Neuron (in vitro differentiated cells): ENCODE measurements around the gene LTK.

Experiments
- H2AFZ ChIP-seq: one replicate; pipeline ENCODE4 v1.6.1; 2013; ENCODE audit warnings: low read depth, mild to moderate bottlenecking, inconsistent platforms, low read length, moderate library complexity
- H3K27me3 ChIP-seq: one replicate; pipeline ENCODE4 v1.6.1; 2013; ENCODE audit warnings: low read length; ENCODE audit not compliant: insufficient read depth
- H3K36me3 ChIP-seq: one replicate; pipeline ENCODE4 v1.6.1; 2013; ENCODE audit warnings: low read length; ENCODE audit not compliant: insufficient read depth
- H3K4me1 ChIP-seq: one replicate; pipeline ENCODE4 v1.6.1; 2013; ENCODE audit warnings: low read length; ENCODE audit not compliant: insufficient read depth
- H3K4me3 ChIP-seq: 2 replicates; pipeline ENCODE4 v1.5.1; 2013; ENCODE audit warnings: mild to moderate bottlenecking, low read length, moderate library complexity
- H3K9me3 ChIP-seq: one replicate; pipeline ENCODE4 v1.6.1; 2013; ENCODE audit warnings: low read length

Gene LTK

GRCh38 chr15:41501191-41501917 is 12.3 kb downstream of the LTK start:
- peak overlapping the region; percentile 42 for H3K4me3 ChIP-seq
- no peaks in the 10 kb centered on the region for H3K9me3 ChIP-seq
- H3K36me3 ChIP-seq: no peaks in the 10 kb centered on the region
- H3K27me3 ChIP-seq: peaks cover 64% of the 10 kb centered on the region
- H3K4me1 ChIP-seq: peaks cover 4% of the 10 kb centered on the region
- no peak overlapping the region for H2AFZ ChIP-seq

GRCh38 chr15:41499109-41499851 is 14.3 kb downstream of the LTK start:
- H3K4me3 ChIP-seq: no peak overlapping the region
- H3K4me1 ChIP-seq: peaks cover 14% of the 10 kb centered on the region
- peaks cover 67% of the 10 kb centered on the region for H3K27me3 ChIP-seq
- no peaks in the 10 kb centered on the region for H3K36me3 ChIP-seq
- no peak overlapping the region for H2AFZ ChIP-seq
- H3K9me3 ChIP-seq: no peaks in the 10 kb centered on the region

GRCh38 chr15:41498657-41499056 is 15.0 kb downstream of the LTK start:
- H3K4me3 ChIP-seq: no peak overlapping the region
- H3K36me3 ChIP-seq: no peaks in the 10 kb centered on the region
- H2AFZ ChIP-seq: no peak overlapping the region
- peaks cover 63% of the 10 kb centered on the region for H3K27me3 ChIP-seq
- H3K4me1 ChIP-seq: peaks cover 17% of the 10 kb centered on the region
- no peaks in the 10 kb centered on the region for H3K9me3 ChIP-seq

GRCh38 chr15:41495736-41496599 is 17.7 kb downstream of the LTK start:
- H3K4me3 ChIP-seq: no peak overlapping the region
- H2AFZ ChIP-seq: peak overlapping the region; percentile 48
- H3K27me3 ChIP-seq: peaks cover 45% of the 10 kb centered on the region
- H3K36me3 ChIP-seq: no peaks in the 10 kb centered on the region
- H3K4me1 ChIP-seq: peaks cover 25% of the 10 kb centered on the region
- no peaks in the 10 kb centered on the region for H3K9me3 ChIP-seq

GRCh38 chr15:41494922-41495735 is 18.5 kb downstream of the LTK start:
- Histone ChIP-seq H2AFZ (peak overlapping the region; percentile 79), H3K36me3 (no peaks in the 10 kb centered on the region), H3K4me1 (peaks cover 23% of the 10 kb centered on the region), H3K4me3 (peak overlapping the region; percentile 0), H3K9me3 (no peaks in the 10 kb centered on the region), H3K27me3 (peaks cover 42% of the 10 kb centered on the region)

GRCh38 chr15:41494190-41494921 is 19.3 kb downstream of the LTK start:
- no peaks in the 10 kb centered on the region for H3K9me3 ChIP-seq
- peak overlapping the region; percentile 71 for H3K4me3 ChIP-seq
- H3K27me3 ChIP-seq: peaks cover 38% of the 10 kb centered on the region
- no peaks in the 10 kb centered on the region for H3K36me3 ChIP-seq
- peak overlapping the region; percentile 79 for H2AFZ ChIP-seq
- peaks cover 23% of the 10 kb centered on the region for H3K4me1 ChIP-seq

- H3K9me3 ChIP-seq: no peaks in the 10 kb centered on the region
- peaks cover 35% of the 10 kb centered on the region for H3K27me3 ChIP-seq
- H2AFZ ChIP-seq: peak overlapping the region; percentile 79
- H3K4me3 ChIP-seq: peak overlapping the region; percentile 71
- H3K4me1 ChIP-seq: peaks cover 23% of the 10 kb centered on the region
- H3K36me3 ChIP-seq: no peaks in the 10 kb centered on the region
These were observed 19.8 kb downstream of the LTK start for GRCh38 chr15:41493902-41494189.

GRCh38 chr15:41493205-41493901 is 20.3 kb downstream of the LTK start, which contains the start of gene ITPKA:
Gene ITPKA, plus strand, starts transcription at chr15:41493874. Its CDS starts 54 bp downstream, at chr15:41493928.
- no peaks in the 10 kb centered on the region for H3K9me3 ChIP-seq
- peaks cover 23% of the 10 kb centered on the region for H3K4me1 ChIP-seq
- H3K4me3 ChIP-seq: peak within 1 kb of the TSS; percentile 71
- H3K27me3 ChIP-seq: peaks cover 34% of the 10 kb centered on the region
- peak within 1 kb of the TSS; percentile 100 for H2AFZ ChIP-seq
- no peaks in the 10 kb centered on the region for H3K36me3 ChIP-seq

- Histone ChIP-seq H2AFZ (peak overlapping the region; percentile 100), H3K4me3 (peak overlapping the region; percentile 71), H3K4me1 (peaks cover 23% of the 10 kb centered on the region), H3K9me3 (no peaks in the 10 kb centered on the region), H3K36me3 (no peaks in the 10 kb centered on the region), H3K27me3 (peaks cover 32% of the 10 kb centered on the region)
These were observed 20.9 kb downstream of the LTK start for GRCh38 chr15:41492597-41493204.

- H3K4me3 ChIP-seq: no peak overlapping the region
- H3K36me3 ChIP-seq: no peaks in the 10 kb centered on the region
- peaks cover 23% of the 10 kb centered on the region for H3K4me1 ChIP-seq
- no peaks in the 10 kb centered on the region for H3K9me3 ChIP-seq
- H3K27me3 ChIP-seq: peaks cover 29% of the 10 kb centered on the region
- no peak overlapping the region for H2AFZ ChIP-seq
These were observed 21.7 kb downstream of the LTK start for GRCh38 chr15:41491889-41492288.

GRCh38 chr15:41490355-41490754 is 23.3 kb downstream of the LTK start:
- Histone ChIP-seq H3K4me1 (peaks cover 22% of the 10 kb centered on the region), H3K27me3 (peaks cover 14% of the 10 kb centered on the region)

More at GRCh38 chr15:41490355-41490754, 23.3 kb downstream of the LTK start:
- no peaks in the 10 kb centered on the region for H3K9me3 ChIP-seq
- no peak overlapping the region for H3K4me3 ChIP-seq
- no peaks in the 10 kb centered on the region for H3K36me3 ChIP-seq
- no peak overlapping the region for H2AFZ ChIP-seq
